GM18526 (cell line): ENCODE measurements around the gene WNT3A.

Source experiments
- POLR2A ChIP-seq: IDR thresholded peaks from 3 replicates; pipeline ENCODE4 v1.6.1; 2011; ENCODE audit not compliant: insufficient read length; ENCODE audit errors: extremely low read depth

WNT3A gene

GRCh38 chr1:228105996-228106799 is 99.4 kb downstream of the WNT3A start:
- TF ChIP-seq POLR2A, result no peak

GRCh38 chr1:228106800-228107054 is 99.9 kb downstream of the WNT3A start:
- no peak for TF ChIP-seq POLR2A

GRCh38 chr1:228107636-228108035 is 100.8 kb downstream of the WNT3A start:
- no peak for TF ChIP-seq POLR2A

GRCh38 chr1:228108055-228108690 is 101.4 kb downstream of the WNT3A start:
- TF ChIP-seq POLR2A, result no peak

GRCh38 chr1:228108742-228109072 is 101.9 kb downstream of the WNT3A start:
- no peak for TF ChIP-seq POLR2A

GRCh38 chr1:228109073-228109961 is 102.5 kb downstream of the WNT3A start, which contains the start of gene MRPL55:
MRPL55 (minus strand) TSS chr1:228109299; CDS start chr1:228108260, 1,039 bp downstream.
- peak; percentile 91 for TF ChIP-seq POLR2A

GRCh38 chr1:228109962-228110488 is 103.2 kb downstream of the WNT3A start:
- no peak for TF ChIP-seq POLR2A

- TF ChIP-seq POLR2A, result no peak
Measured at GRCh38 chr1:228110556-228110955, 103.8 kb downstream of the WNT3A start.
